WTC11 (cell line): ENCODE data around the gene LETM1. TPM values are rescaled to one million over a fixed set of nuclear protein-coding genes. Genes with fewer than 3 reads are reported as not detected.

Experiments
- ATAC-seq: fragments of 200-7000 bp; cut with Tn5 transposase; 2 replicates; pipeline ENCODE4 v1.10.0; 2021; ENCODE audit warnings: mild to moderate bottlenecking, moderate library complexity
- CTCF ChIA-PET: fragments of 300-600 bp; sonication (Branson Sonifier 250); formaldehyde crosslinking; loops from one replicate; lab custom pipeline; 2021; ENCODE audit warnings: antibody characterized with exemption; lab: Charles Lee
- POLR2A ChIA-PET: fragments of 350-600 bp; sonication (Branson Sonifier 250); formaldehyde crosslinking; loops from one replicate; lab custom pipeline; 2021; ENCODE audit warnings: antibody characterized with exemption; lab: Charles Lee
- DNase-seq: peaks from one replicate; pipeline ENCODE4 v3.0.0; 2021; ENCODE audit warnings: low spot score
- H3K27ac Mint-ChIP-seq: 2 replicates; pipeline ENCODE4 v1.8.0; 2021; ENCODE audit warnings: mixed read lengths
- H3K27me3 Mint-ChIP-seq: 2 replicates; pipeline ENCODE4 v1.8.0; 2021; ENCODE audit warnings: low read depth, mild to moderate bottlenecking, moderate library complexity, mixed read lengths
- H3K36me3 Mint-ChIP-seq: 2 replicates; pipeline ENCODE4 v1.8.0; 2021; ENCODE audit warnings: mixed read lengths
- H3K4me1 Mint-ChIP-seq: 2 replicates; pipeline ENCODE4 v1.8.0; 2022; ENCODE audit warnings: mixed read lengths
- H3K4me3 Mint-ChIP-seq: 2 replicates; pipeline ENCODE4 v1.8.0; 2021; ENCODE audit warnings: mild to moderate bottlenecking, moderate library complexity, mixed read lengths
- H3K9me3 Mint-ChIP-seq: 2 replicates; pipeline ENCODE4 v1.8.0; 2021; ENCODE audit warnings: mixed read lengths
- AFF4 ChIP-seq: sonication (generic); formaldehyde crosslinking; IDR thresholded peaks from 2 replicates; pipeline ENCODE4 v1.8.1; 2023; ENCODE audit warnings: mild to moderate bottlenecking, missing genetic modification reagents, borderline replicate concordance
- ATF1 ChIP-seq: sonication (generic); formaldehyde crosslinking; IDR thresholded peaks from 2 replicates; pipeline ENCODE4 v1.8.1; 2023; ENCODE audit warnings: mild to moderate bottlenecking, moderate library complexity, missing genetic modification reagents
- ETV6 ChIP-seq: sonication (generic); formaldehyde crosslinking; IDR thresholded peaks from 2 replicates; pipeline ENCODE4 v1.8.1; 2022; ENCODE audit warnings: mild to moderate bottlenecking, missing genetic modification reagents
- HMGXB4 ChIP-seq: sonication (generic); formaldehyde crosslinking; IDR thresholded peaks from 2 replicates; pipeline ENCODE4 v1.8.1; 2023; ENCODE audit warnings: mild to moderate bottlenecking, moderate library complexity, missing genetic modification reagents
- PRDM15 ChIP-seq: sonication (generic); formaldehyde crosslinking; IDR thresholded peaks from 2 replicates; pipeline ENCODE4 v1.8.0; 2022; ENCODE audit warnings: missing genetic modification reagents
- SP1 ChIP-seq: sonication (generic); formaldehyde crosslinking; conservative IDR thresholded peaks from 2 replicates; pipeline ENCODE4 v1.8.1; 2022; ENCODE audit warnings: missing genetic modification reagents
- STAT6 ChIP-seq: sonication (generic); formaldehyde crosslinking; conservative IDR thresholded peaks from 2 replicates; pipeline ENCODE4 v1.8.1; 2023; ENCODE audit warnings: mild to moderate bottlenecking, low read depth, missing genetic modification reagents, moderate library complexity
- TEAD1 ChIP-seq: sonication (generic); formaldehyde crosslinking; IDR thresholded peaks from 2 replicates; pipeline ENCODE4 v1.8.0; 2022; ENCODE audit warnings: mild to moderate bottlenecking, missing genetic modification reagents
- TEAD4 ChIP-seq: sonication (generic); formaldehyde crosslinking; IDR thresholded peaks from 2 replicates; pipeline ENCODE4 v1.8.0; 2022; ENCODE audit warnings: mild to moderate bottlenecking, missing genetic modification reagents
- ZBTB21 ChIP-seq: sonication (generic); formaldehyde crosslinking; IDR thresholded peaks from 2 replicates; pipeline ENCODE4 v1.8.1; 2023; ENCODE audit warnings: mild to moderate bottlenecking, missing genetic modification reagents, borderline replicate concordance
- ZMAT4 ChIP-seq: fragments of 250-450 bp; sonication (Bioruptor Pico); IDR thresholded peaks from 2 replicates; pipeline ENCODE4 v1.9.0; 2021; ENCODE audit warnings: mild to moderate bottlenecking
- ZNF232 ChIP-seq: sonication (generic); formaldehyde crosslinking; IDR thresholded peaks from 2 replicates; pipeline ENCODE4 v1.8.0; 2022; ENCODE audit warnings: mild to moderate bottlenecking, missing genetic modification reagents
- total RNA-seq: library from RNA; stranded (reverse); gene quantifications from 3 replicates; pipeline ENCODE4 v1.2.3, GENCODE V29; 2021

LETM1 gene
- total RNA-seq, 1 experiment from 2014 or later, result 66.7 TPM

GRCh38 chr4:1770791-1771231 lies 85.1 kb downstream of the LETM1 start (continued):
- TF ChIP-seq SP1 (CRISPR knock-in tag), result no peak

GRCh38 chr4:1770245-1770644 lies 85.7 kb downstream of the LETM1 start:
- H3K27me3 Mint-ChIP-seq, result peaks cover 4% of the 10 kb centered on the region
- DNase-seq (no peak), ATAC-seq (no peak)
- H3K36me3 Mint-ChIP-seq, result no peaks in the 10 kb centered on the region
- no peak overlapping the region for H3K4me3 Mint-ChIP-seq
- peaks cover 13% of the 10 kb centered on the region for H3K4me1 Mint-ChIP-seq
- ChIA-PET POLR2A (interaction anchor here (0.7 kb wide), 1 partner anchor 71 kb away, joined by 3 read pairs; no protein-coding TSS in a partner anchor), CTCF (interaction anchor here (0.9 to 2.7 kb wide), 4 partner anchors 8 to 24 kb away, joined by 3 to 18 read pairs (median 6); no protein-coding TSS in a partner anchor)
- no peaks in the 10 kb centered on the region for H3K9me3 Mint-ChIP-seq
- 0 out of 2 replicates have a peak, but pooled peaks have one; percentile 22 for TF ChIP-seq HMGXB4 (CRISPR knock-in tag)
- TF ChIP-seq ATF1, result no peak
- TF ChIP-seq ZBTB21 (CRISPR knock-in tag), result no peak
- no peak for TF ChIP-seq ZNF232 (CRISPR knock-in tag)
- no peak overlapping the region for H3K27ac Mint-ChIP-seq

GRCh38 chr4:1769692-1770091 lies 86.3 kb downstream of the LETM1 start:
- no peaks in the 10 kb centered on the region for H3K36me3 Mint-ChIP-seq
- ATAC-seq (no peak), DNase-seq (no peak)
- peaks cover 13% of the 10 kb centered on the region for H3K4me1 Mint-ChIP-seq
- TF ChIP-seq ETV6 (CRISPR knock-in tag) (no peak), HMGXB4 (CRISPR knock-in tag) (0 out of 2 replicates have a peak, but pooled peaks have one; percentile 14)
- H3K4me3 Mint-ChIP-seq, result no peak overlapping the region
- ChIA-PET POLR2A (interaction anchor here (0.7 kb wide), 1 partner anchor 70 kb away, joined by 3 read pairs; no protein-coding TSS in a partner anchor), CTCF (interaction anchor here (1.2 to 5.7 kb wide), 4 partner anchors 9 to 39 kb away, joined by 4 to 45 read pairs (median 12); no protein-coding TSS in a partner anchor)
- H3K27ac Mint-ChIP-seq, result no peak overlapping the region
- H3K27me3 Mint-ChIP-seq, result peaks cover 4% of the 10 kb centered on the region
- no peaks in the 10 kb centered on the region for H3K9me3 Mint-ChIP-seq

- DNase-seq, result no peak
- Mint-ChIP-seq H3K27ac (peak overlapping the region; percentile 91; the same call in 1 of the 2 replicates), H3K27me3 (peaks cover 4% of the 10 kb centered on the region), H3K4me1 (peaks cover 13% of the 10 kb centered on the region), H3K9me3 (no peaks in the 10 kb centered on the region), H3K4me3 (peak overlapping the region; percentile 59), H3K36me3 (no peaks in the 10 kb centered on the region)
- CTCF ChIA-PET, result interaction anchor here (0.5 to 5.7 kb wide), 50 partner anchors 7 to 1598 kb away, joined by 3 to 88 read pairs (median 5); partner anchors contain the start of genes FGFR3, GAK, LETM1 and SLBP
- POLR2A ChIA-PET, result interaction anchor here (0.6 to 1.2 kb wide), 3 partner anchors 9 to 203 kb away, joined by 3 to 13 read pairs (median 3); no protein-coding TSS in a partner anchor
- no peak for ATAC-seq
- TF ChIP-seq PRDM15 (CRISPR knock-in tag) (no peak), TEAD1 (no peak), AFF4 (no peak), ZBTB21 (CRISPR knock-in tag) (no peak), TEAD4 (CRISPR knock-in tag) (no peak), ZMAT4 (CRISPR knock-in tag) (no peak), STAT6 (no peak)
Observed at GRCh38 chr4:1768367-1769034, 87.5 kb downstream of the LETM1 start.
